PFSK-1 (cell line): Measurements from ENCODE around the gene GNAS.

Experiments
- FOXP2 ChIP-seq: optimal IDR thresholded peaks from 2 replicates; pipeline ENCODE3; 2011; ENCODE audit warnings: borderline replicate concordance, control low read depth, inconsistent platforms; ENCODE audit not compliant: insufficient read depth; ENCODE audit errors: extremely low read length, extremely low read depth
- POLR2AphosphoS5 ChIP-seq: IDR thresholded peaks from 2 replicates; pipeline ENCODE4 v1.6.1; 2012; ENCODE audit warnings: low read depth, mild to moderate bottlenecking, control low read depth, low read length, moderate library complexity
- REST ChIP-seq, 2 experiments: IDR thresholded peaks; 2 replicates each; pipeline versions ENCODE4 v1.6.1 to v1.8.0; 2011 to 2012; ENCODE audit warnings: low read depth in 2 of 2, low read length in 2 of 2, control low read depth in 1 of 2, inconsistent platforms in 1 of 2, mild to moderate bottlenecking in 1 of 2, moderate library complexity in 1 of 2; ENCODE audit not compliant: insufficient read depth in 1 of 2
- SIN3A ChIP-seq: IDR thresholded peaks from 2 replicates; pipeline ENCODE4 v1.6.1; 2012; ENCODE audit warnings: mild to moderate bottlenecking, low read length, moderate library complexity, borderline replicate concordance; ENCODE audit not compliant: insufficient read depth
- TAF1 ChIP-seq: IDR thresholded peaks from 2 replicates; pipeline ENCODE4 v1.6.1; 2012; ENCODE audit warnings: low read length, control low read depth, borderline replicate concordance; ENCODE audit not compliant: insufficient read depth

GRCh38 chr20:58908221-58908620 lies 55.7 kb downstream of the GNAS start:
- TF ChIP-seq TAF1 (no peak), POLR2AphosphoS5 (no peak), REST (IDR thresholded peaks at IDR 0.05; ENCODE audit: insufficient read depth in 1 of 2, low read depth in 2 of 2, low read length in 2 of 2) (no peak), SIN3A (no peak), FOXP2 (no peak)
